ENCODE results near the gene PXMP4. TPM values are rescaled to one million over a fixed set of nuclear protein-coding genes. Genes with fewer than 3 reads are reported as not detected.

Gene PXMP4
- polyA plus RNA-seq, 1 donor from 2014 or later, result 3.1 TPM

DNA sequence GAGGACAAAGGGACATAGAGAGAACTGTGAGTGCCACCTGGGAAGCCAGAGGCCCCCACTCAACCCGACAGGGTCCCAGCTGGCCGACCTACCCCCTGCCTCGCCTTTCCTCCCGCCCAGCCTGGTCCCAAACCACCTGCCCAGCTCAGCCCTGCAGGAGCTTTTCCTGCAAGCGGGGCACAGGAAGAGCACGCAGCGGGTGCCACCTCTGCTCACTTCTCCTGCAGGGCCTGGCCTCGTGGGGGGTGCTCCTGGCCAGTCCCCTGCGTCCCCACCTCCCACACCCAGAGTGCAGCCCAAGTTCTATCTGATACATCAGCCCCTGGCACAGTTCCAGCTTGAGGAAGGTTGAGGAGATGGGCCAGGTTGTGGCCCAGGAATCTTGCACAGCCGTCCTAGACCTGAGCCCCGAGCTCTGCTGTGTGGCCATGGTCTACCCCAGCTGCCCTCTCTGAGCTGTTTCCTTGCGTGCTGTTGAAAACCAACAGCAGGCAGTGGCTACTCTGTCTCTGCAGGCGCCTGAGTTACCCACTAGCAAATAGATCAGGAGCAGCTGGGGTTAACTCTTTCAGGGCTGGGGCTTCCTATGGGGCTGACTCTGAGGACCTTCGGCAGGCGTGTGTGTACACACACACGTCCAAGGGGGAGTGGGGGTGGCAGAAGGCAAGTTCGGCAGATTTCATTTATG is 47.5 kb downstream of the PXMP4 start:
- TF ChIP-seq POLR2AphosphoS5 (IDR thresholded peaks at IDR 0.05) (no peak), EZH2 (IDR thresholded peaks at IDR 0.05; ENCODE audit: borderline replicate concordance, insufficient read depth, low read length, poor library complexity, severe bottlenecking) (no peak), EP300 (conservative IDR thresholded peaks at IDR 0.05; ENCODE audit: poor library complexity, severe bottlenecking) (no peak), SMC3 (conservative IDR thresholded peaks at IDR 0.05; ENCODE audit: poor library complexity) (no peak), MXI1 (conservative IDR thresholded peaks at IDR 0.05; ENCODE audit: poor library complexity, severe bottlenecking) (no peak), TAF1 (IDR thresholded peaks at IDR 0.05; ENCODE audit: low read depth) (no peak), RAD21 (conservative IDR thresholded peaks at IDR 0.05) (no peak)
- TF ChIP-seq, protein P1, sequence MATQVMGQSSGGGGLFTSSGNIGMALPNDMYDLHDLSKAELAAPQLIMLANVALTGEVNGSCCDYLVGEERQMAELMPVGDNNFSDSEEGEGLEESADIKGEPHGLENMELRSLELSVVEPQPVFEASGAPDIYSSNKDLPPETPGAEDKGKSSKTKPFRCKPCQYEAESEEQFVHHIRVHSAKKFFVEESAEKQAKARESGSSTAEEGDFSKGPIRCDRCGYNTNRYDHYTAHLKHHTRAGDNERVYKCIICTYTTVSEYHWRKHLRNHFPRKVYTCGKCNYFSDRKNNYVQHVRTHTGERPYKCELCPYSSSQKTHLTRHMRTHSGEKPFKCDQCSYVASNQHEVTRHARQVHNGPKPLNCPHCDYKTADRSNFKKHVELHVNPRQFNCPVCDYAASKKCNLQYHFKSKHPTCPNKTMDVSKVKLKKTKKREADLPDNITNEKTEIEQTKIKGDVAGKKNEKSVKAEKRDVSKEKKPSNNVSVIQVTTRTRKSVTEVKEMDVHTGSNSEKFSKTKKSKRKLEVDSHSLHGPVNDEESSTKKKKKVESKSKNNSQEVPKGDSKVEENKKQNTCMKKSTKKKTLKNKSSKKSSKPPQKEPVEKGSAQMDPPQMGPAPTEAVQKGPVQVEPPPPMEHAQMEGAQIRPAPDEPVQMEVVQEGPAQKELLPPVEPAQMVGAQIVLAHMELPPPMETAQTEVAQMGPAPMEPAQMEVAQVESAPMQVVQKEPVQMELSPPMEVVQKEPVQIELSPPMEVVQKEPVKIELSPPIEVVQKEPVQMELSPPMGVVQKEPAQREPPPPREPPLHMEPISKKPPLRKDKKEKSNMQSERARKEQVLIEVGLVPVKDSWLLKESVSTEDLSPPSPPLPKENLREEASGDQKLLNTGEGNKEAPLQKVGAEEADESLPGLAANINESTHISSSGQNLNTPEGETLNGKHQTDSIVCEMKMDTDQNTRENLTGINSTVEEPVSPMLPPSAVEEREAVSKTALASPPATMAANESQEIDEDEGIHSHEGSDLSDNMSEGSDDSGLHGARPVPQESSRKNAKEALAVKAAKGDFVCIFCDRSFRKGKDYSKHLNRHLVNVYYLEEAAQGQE (IDR thresholded peaks at IDR 0.05; ENCODE audit: borderline replicate concordance), result no peak
- TF ChIP-seq, protein P2, sequence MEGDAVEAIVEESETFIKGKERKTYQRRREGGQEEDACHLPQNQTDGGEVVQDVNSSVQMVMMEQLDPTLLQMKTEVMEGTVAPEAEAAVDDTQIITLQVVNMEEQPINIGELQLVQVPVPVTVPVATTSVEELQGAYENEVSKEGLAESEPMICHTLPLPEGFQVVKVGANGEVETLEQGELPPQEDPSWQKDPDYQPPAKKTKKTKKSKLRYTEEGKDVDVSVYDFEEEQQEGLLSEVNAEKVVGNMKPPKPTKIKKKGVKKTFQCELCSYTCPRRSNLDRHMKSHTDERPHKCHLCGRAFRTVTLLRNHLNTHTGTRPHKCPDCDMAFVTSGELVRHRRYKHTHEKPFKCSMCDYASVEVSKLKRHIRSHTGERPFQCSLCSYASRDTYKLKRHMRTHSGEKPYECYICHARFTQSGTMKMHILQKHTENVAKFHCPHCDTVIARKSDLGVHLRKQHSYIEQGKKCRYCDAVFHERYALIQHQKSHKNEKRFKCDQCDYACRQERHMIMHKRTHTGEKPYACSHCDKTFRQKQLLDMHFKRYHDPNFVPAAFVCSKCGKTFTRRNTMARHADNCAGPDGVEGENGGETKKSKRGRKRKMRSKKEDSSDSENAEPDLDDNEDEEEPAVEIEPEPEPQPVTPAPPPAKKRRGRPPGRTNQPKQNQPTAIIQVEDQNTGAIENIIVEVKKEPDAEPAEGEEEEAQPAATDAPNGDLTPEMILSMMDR (IDR thresholded peaks at IDR 0.05; ENCODE audit: poor library complexity, severe bottlenecking), result no peak
- Histone ChIP-seq H3K27me3 (ENCODE audit: insufficient read depth, low read depth, low read length) (no peaks in the 10 kb centered on the region), H3K36me3 (ENCODE audit: insufficient read depth, low read length) (no peaks in the 10 kb centered on the region), H3K9me3 (ENCODE audit: low read length) (no peaks in the 10 kb centered on the region), H3K27ac (ENCODE audit: low read length) (no peak overlapping the region), H3K9ac (ENCODE audit: low read length) (no peak overlapping the region), H3F3A (ENCODE audit: insufficient read depth, low read length, poor library complexity, severe bottlenecking) (peaks cover 4% of the 10 kb centered on the region), H3K4me2 (ENCODE audit: low read length) (no peak overlapping the region), H4K20me1 (ENCODE audit: insufficient read depth) (no peaks in the 10 kb centered on the region), H3K9me2 (ENCODE audit: insufficient read depth, low read length) (no peaks in the 10 kb centered on the region), H3K4me3 (ENCODE audit: low read length) (no peak overlapping the region), H3K79me2 (replicated peaks; ENCODE audit: insufficient read depth, low read length) (no peaks in the 10 kb centered on the region), H2AFZ (ENCODE audit: low read depth, low read length) (no peak overlapping the region)

DNA sequence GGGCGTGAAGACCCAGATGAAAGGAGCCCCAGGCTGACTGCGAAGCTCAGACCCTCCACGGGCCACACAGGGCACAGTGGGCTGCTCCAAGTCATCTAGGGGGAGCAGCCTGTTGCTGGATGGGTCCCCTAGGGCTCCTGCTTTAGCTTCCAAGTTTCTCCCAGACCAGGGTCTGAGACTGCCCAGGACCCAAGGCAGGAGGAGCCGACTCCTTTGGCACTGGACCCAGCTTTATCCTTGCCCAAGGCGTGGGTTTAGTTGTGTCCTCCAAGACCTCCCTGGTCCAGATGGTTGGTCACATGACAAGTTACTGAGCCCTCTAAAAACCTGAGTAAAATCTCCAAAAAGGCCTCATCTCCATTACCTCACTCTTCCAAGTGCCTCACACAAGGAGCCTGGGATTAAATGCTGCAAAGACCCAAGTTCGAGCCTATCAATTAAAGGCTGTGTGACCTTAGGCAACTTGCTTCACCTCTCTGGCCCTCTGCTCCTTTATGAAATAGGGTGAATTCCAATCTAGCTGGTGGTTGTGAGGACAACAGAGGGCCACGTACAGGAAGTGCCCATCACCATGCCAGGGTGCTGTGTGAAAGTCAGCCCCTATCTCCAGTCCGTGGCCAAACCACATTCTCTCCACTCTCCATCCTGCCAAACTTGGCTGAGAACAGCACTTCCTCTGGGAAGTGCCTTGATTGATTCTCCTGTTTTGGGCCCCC is 48.4 kb downstream of the PXMP4 start:
- Histone ChIP-seq H3K9me2 (ENCODE audit: insufficient read depth, low read length) (no peaks in the 10 kb centered on the region), H3K27ac (ENCODE audit: low read length) (no peak overlapping the region), H2AFZ (ENCODE audit: low read depth, low read length) (no peak overlapping the region), H3K9me3 (ENCODE audit: low read length) (no peaks in the 10 kb centered on the region), H3K79me2 (replicated peaks; ENCODE audit: insufficient read depth, low read length) (no peaks in the 10 kb centered on the region), H3K9ac (ENCODE audit: low read length) (no peak overlapping the region), H3K4me2 (ENCODE audit: low read length) (no peak overlapping the region), H3F3A (ENCODE audit: insufficient read depth, low read length, poor library complexity, severe bottlenecking) (peaks cover 4% of the 10 kb centered on the region), H3K36me3 (ENCODE audit: insufficient read depth, low read length) (no peaks in the 10 kb centered on the region), H3K27me3 (ENCODE audit: insufficient read depth, low read depth, low read length) (no peaks in the 10 kb centered on the region), H4K20me1 (ENCODE audit: insufficient read depth) (no peaks in the 10 kb centered on the region), H3K4me3 (ENCODE audit: low read length) (no peak overlapping the region)
- no peak for TF ChIP-seq RAD21 (conservative IDR thresholded peaks at IDR 0.05)
- TF ChIP-seq, protein P2 (IDR thresholded peaks at IDR 0.05; ENCODE audit: poor library complexity, severe bottlenecking), result no peak
- TF ChIP-seq, protein P1 (IDR thresholded peaks at IDR 0.05; ENCODE audit: borderline replicate concordance), result no peak

All from neural cell (in vitro differentiated cells).